ENCODE data around the gene COG7.

The COG7 gene

GRCh38 chr16:23357761-23358290, 95.2 kb downstream of the COG7 start:
- DNase-seq (ENCODE audit: low spot score): no peak

- no peak for DNase-seq (ENCODE audit: low spot score)
Measured at GRCh38 chr16:23356941-23357340, 96.0 kb downstream of the COG7 start.

GRCh38 chr16:23355106-23355670, 97.8 kb downstream of the COG7 start:
- no peak for DNase-seq (ENCODE audit: low spot score)

- no peak for DNase-seq (ENCODE audit: low spot score)
Measured at GRCh38 chr16:23354246-23354645, 98.7 kb downstream of the COG7 start.

- no peak for DNase-seq (ENCODE audit: low spot score)
Measured at GRCh38 chr16:23353440-23353839, 99.5 kb downstream of the COG7 start.

GRCh38 chr16:23351360-23351759, 101.6 kb downstream of the COG7 start:
- no peak for DNase-seq (ENCODE audit: low spot score)

GRCh38 chr16:23348579-23349469, 104.2 kb downstream of the COG7 start:
- DNase-seq (ENCODE audit: low spot score): no peak

- DNase-seq (ENCODE audit: low spot score): no peak
Measured at GRCh38 chr16:23345237-23345636, 107.8 kb downstream of the COG7 start.

GRCh38 chr16:23343643-23344612, 109.1 kb downstream of the COG7 start:
- no peak for DNase-seq (ENCODE audit: low spot score)

GRCh38 chr16:23342083-23342640, 110.8 kb downstream of the COG7 start:
- DNase-seq (ENCODE audit: low spot score): no peak

GRCh38 chr16:23339787-23340186, 113.2 kb downstream of the COG7 start:
- DNase-seq (ENCODE audit: low spot score): no peak
